ENCODE measurements around the gene LRFN4.
A peak's percentile ranks its signal among the peaks of the same experiment; 100 is the strongest.

Gene LRFN4

DNA sequence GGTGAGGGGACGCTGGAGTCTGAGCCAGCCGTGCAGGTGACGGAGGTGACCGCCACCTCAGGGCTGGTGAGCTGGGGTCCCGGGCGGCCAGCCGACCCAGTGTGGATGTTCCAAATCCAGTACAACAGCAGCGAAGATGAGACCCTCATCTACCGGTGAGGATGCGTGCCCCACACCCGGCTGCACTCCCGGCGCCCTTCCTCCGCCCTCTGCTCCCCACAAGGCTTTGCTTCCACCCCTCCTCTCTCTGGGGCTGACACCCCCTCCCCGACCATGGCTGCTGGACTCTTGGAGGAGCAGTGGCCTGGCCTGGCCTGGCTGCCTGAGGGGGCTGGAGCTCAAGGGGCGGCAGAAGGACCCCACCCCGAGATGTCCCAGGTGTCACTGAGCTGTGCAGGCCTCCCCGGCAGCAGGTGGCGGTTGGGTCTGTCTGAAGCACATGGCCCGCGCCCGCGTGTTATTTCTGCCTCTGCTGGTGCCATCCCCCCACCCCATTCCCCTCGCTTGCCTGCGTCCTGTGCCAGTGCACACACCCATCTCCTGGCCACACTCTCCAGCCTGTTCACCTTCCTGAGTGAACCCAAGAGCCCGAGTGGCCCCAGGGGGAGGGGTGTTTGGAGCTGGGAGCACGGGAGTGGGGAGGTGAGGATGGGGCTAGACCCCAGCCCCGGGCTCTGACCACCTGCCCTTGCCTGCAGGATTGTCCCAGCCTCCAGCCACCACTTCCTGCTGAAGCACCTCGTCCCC, 2.2 kb downstream of the LRFN4 start:
- FAIRE-seq, result no peak

DNA sequence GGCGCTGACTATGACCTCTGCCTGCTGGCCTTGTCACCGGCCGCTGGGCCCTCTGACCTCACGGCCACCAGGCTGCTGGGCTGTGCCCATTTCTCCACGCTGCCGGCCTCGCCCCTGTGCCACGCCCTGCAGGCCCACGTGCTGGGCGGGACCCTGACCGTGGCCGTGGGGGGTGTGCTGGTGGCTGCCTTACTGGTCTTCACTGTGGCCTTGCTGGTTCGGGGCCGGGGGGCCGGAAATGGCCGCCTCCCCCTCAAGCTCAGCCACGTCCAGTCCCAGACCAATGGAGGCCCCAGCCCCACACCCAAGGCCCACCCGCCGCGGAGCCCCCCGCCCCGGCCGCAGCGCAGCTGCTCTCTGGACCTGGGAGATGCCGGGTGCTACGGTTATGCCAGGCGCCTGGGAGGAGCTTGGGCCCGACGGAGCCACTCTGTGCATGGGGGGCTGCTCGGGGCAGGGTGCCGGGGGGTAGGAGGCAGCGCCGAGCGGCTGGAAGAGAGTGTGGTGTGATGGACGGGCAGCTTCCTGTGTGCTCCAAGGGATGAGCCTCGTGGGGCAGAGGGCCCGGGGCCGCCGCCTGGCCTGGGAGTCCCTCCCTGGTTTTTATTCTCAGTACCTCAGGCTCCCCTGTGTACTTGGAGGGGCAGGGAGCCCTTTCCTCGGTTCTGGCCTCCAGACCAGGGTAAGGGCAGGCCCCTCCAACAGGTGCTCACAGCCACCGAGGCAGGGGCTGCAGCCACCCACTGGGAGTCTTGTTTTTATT, 3.0 kb downstream of the LRFN4 start:
- FAIRE-seq, result no peak

DNA sequence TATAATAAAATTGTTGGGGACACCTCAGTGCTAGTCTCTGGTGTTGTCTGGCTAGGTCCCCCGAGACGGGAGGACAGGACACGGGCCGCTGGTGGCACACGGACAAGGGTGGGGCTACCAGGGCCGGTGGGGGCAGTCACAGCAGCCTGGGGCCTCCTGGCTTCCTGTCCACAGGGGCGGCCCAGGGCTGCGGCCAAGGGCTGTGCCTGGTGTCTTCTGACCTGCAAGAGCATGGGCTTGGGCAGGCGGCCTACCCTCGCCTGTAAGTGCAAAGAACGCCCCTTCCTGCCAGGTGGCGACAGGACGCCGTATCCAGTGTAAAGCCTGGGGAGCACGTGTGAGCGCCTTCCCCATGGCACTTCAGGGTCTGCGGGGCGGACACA, 3.6 kb downstream of the LRFN4 start:
- FAIRE-seq, result no peak

DNA sequence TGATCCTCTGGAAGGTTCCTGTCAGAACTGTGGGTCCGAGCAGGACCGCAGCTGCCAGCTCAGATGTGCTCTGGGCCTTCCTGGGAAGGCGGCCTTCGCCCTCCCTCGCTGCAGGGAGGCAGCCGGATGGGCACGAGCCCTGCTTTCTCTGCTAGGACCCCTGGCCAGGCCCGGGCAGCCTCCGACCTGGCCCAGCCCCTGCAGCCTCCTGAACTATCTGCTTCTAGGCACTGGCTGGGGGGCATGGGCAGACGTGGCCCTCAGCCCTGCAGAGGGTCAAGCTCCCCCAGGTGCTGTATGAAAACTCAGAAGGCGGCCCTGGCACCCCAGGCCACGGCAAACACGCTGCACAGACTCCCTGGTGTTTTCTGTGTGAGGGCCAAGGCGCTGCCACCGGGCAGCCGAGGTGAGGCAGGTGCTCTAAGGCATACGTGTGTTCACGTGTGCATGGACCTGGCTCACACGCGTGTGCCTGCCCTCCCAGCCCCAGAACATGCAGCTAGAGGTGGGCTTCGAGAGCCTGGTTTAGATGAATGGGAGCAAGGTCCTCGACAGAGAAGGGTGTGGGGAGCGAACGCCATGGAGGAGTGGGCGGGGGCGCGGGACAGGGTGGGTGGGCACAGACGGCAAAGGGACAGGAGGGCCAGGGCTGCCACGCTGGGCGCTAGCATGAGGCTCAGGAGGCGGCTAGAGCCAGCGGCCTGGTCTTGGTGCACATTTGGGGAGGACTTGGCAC, 4.3 kb downstream of the LRFN4 start:
- no peak for FAIRE-seq

DNA sequence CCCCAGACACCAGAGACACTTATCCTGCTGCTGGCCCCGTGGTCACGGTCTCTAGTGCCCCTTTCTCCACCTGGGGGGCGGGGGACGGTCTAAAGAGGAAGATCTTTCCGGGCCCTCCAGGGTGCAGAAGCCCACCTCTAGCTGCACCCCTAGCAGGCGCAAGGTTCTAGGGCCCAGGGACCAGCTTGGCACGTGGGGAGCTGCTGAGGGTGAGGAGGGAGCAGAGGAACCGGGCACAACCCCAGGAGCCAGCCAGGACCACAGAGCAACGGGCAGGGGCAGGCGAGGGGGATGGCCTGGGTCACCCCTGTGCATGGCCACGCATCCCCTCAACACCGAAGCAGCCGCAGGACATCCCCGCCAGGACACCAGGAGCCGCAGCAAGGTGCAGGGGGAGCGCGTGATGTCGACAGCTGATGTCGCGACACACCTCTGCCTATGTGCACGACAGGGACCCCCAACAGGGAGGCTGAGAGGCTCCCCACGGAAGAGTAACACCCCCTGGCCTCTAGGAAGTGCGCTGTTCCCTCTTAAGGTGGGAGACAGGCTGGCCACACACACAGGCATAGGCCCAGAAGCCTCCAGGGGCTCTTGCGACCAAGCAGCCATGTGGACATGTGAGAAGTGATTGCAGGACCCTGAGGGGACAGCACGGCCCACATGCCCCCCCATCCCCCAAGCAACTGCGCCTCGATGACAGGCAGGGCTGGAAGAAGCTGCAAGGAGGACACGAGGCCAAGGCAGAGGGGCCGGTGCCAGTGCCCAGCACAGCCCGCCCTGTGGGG, 5.1 kb downstream of the LRFN4 start:
- FAIRE-seq, result no peak

DNA sequence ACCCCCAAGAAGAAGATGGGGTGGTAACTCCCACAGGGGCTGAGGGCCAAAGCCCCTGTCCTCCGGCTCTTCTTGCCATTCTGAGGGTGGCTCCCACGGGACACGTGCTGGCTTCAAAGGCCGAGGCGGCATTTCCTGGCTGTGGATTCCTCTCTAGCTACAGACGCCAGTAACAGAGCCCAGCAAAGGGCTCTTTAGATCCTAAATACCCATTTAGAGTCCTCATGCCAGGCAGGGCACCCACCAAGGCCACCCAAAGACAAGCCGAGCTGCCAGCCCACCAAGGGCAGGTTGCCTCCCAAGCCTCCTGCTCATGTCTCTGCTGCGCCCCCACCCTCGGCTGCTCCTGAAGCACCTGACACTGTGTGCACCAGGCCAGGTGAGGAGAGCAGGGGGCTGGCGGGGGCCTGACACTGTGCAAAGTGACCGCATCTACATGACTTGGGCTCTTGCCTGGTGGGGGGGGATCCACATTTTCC, 5.7 kb downstream of the LRFN4 start:
- no peak for FAIRE-seq

DNA sequence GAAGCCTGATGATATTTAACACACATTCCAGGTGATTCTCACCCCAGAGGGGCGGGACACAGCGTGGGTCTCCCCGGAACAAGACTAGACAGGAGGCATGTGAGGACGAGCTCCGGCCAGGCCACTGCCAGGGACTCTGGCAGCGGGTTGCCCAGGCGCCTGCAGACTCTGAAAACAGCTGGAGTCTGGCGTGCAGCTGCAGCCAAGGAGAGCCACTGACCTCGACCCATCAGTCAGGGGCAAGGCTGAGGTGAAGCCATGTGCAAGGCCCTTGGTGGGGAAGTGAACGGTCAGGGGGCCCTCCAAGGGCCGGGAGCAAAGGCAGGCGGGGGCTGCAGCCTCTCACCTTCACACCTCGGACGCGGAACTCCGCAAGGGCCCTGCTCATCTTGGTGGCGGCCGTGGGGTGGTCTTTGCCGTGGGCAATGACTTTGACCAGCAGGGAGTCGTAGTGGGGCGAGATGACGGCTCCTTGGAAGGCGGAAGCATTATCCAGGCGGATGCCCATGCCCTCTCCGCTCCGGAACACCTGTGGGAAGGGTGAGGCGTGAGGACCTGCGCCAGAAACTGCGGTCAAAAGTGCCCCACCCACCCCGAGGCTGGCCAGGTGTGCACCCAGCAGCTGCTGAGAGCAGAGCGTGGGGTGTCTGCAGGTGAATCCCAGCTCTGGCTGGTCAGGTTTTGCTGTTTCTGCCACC, 6.7 kb downstream of the LRFN4 start:
- FAIRE-seq, result no peak

DNA sequence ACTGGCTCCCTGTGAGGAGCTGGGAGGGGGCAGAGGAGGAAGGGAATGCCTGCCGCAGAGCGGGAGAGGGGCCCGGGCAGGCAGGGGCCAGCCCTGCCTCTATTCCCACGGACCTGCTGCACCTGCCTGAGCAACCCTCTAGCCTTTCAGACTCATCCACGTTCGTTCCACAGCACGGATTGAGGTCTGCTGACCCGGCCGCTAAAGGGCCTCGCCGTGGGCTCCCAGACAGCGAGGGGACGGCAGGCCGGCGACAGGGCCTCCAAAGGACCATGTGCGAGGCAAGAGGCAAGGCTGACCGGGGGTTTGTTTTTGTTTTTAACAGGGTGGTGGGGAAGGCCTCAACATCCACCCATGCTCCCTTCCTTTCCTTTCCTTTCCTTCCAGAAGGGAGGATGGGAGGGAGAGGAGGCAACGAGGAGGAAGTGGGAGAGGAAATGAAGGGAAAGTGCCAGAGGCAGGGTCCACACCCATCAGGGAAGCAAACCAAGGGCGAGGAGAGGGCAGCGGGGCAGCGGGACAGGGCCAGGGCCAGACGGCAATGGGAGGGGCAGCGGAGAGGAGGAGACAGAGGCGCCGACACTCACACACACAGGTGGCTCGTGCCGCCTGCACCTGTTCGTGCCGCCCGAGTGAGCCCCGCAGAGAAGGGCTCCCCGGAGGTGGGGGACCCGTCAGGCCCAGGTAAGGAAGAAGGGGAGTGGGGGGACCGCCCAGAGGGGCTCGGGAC, 7.5 kb downstream of the LRFN4 start:
- FAIRE-seq, result no peak

DNA sequence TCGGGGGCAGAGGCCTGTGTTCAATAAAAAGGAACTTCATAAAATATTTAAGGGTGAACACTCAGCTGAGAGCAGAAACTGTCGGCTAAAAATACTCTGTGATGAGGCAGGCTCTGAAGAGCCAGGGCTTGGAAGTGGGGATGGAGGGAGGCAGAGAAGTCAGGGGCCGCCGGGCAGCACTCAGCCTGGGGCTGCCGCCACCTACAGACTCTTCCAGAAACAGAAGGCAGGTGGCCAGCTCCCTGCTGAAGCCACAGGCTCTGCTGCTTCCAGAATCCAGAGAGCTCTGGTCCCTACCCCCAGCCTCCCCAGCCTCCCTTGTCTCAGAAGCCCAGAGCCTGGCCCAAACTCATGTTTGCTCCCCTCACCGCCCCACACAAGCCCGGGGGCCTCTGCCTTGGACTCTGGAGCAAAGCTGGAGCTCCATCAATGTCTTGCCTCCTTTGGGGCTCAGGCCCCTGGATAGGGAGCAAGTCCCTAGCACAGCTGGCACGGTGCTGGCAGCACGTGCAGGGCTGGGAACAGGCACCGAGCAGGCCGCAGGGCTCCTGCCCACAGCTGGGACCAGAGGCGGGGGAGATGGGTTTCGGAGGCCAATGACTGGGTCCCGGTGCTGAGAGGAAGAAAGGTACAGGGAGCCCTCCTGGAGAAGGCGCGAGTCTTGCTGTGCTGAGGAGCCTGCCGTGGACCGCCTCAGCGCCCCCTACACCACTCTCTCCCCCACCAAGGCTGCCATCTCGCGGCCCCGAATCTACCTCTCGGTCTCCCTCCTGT, 8.2 kb downstream of the LRFN4 start:
- FAIRE-seq, result peak; percentile 31

DNA sequence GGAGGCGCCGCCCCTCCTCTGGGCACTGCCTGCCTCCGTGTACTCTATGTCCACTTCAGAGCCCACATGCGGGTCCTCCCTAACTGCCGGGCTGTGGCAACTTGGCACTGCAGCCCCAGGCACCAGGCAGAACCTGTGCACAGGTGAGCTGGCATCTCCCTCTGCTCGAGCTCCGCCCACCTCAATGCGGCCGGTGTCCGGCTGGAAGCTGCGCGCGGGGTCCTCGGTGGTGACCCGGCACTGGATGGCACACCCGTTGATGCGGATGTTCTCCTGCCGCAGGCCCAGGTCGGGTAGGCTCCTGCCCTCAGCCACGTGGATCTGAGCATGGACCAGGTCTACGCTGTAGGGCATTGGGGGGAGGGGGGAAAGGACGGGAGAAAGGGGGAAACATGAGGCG, 9.1 kb downstream of the LRFN4 start:
- no peak for FAIRE-seq

DNA sequence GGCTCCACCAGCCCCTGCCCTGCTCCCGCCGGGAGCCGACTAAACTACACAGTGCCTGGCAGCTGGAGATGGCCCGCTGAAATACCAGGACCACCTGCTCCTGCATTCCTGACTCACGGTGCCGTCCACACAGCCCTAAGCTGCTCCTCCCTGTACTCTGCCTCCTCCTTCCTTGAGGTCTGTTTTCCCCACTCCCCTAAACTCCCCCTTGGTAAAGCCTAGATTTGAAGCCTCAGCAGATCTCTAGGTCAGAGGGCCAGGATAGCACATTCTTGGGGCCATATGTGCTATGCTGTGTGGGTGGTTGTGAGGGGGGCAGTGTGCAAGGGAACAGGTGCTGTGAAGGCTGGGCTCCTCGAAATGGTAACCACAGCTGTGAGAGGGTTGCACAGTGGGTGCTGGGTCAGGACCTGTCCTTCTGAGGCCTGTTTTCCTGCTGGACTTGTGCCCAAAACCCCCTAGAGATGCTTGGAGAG, 9.7 kb downstream of the LRFN4 start:
- FAIRE-seq, result no peak

DNA sequence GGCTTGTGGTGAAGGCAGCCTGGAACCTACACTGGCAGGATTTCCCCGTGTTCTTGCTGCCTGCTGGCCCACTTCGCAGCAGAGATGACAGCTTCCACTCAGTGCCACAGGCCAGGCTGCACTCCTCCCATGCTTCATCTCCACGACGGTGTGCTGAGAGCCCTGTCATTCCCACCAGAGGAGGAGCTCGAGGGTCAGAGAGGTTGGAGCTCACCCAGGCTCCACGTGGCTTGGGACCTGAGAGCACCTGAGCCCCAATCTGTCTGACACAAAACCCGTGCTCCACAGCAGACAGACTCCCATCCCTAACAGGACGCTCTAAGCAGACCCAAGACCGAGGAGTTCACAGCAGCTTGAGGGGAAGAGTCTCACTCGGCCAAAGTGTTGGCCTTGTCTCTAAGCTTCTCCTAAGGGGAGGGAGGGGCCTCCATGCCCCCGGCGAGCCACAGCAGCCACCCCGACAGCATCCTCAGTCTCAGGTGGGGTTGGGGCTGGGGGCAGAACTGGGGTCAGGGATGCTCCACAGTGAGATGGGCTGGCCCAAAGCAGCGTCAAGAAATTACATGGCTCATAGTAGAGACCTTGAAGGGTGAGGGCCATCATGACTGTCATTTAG, 10.7 kb downstream of the LRFN4 start:
- no peak for FAIRE-seq

DNA sequence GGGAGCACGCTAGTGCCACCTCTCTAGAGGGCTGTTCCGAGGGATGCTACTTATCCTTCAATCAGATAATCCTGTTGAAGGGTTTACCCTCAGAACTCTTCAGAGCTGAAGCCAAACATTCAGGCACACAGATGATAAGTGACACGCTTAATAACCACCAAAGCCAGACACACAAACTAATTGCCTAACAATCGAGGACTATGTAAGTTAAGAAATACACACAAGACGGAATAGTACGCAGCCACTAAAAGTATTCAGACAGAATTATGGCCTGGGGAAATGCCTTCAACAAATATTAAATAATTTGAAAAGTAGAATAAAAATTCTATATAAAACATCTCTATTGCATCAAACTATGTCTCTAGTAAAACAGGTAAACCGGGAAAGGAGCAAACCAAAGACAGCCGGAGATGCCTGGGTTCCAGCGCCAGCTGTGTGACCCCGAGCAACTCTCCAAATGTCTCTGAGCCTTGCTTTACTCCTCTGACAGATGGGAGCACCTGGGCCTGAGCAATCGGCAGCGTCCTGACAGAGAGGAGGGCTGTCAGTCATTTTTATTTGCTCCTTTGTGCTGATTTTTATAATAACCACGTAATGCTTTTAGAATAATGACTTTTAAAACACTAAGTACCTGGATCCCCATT, 11.3 kb downstream of the LRFN4 start:
- FAIRE-seq, result no peak

DNA sequence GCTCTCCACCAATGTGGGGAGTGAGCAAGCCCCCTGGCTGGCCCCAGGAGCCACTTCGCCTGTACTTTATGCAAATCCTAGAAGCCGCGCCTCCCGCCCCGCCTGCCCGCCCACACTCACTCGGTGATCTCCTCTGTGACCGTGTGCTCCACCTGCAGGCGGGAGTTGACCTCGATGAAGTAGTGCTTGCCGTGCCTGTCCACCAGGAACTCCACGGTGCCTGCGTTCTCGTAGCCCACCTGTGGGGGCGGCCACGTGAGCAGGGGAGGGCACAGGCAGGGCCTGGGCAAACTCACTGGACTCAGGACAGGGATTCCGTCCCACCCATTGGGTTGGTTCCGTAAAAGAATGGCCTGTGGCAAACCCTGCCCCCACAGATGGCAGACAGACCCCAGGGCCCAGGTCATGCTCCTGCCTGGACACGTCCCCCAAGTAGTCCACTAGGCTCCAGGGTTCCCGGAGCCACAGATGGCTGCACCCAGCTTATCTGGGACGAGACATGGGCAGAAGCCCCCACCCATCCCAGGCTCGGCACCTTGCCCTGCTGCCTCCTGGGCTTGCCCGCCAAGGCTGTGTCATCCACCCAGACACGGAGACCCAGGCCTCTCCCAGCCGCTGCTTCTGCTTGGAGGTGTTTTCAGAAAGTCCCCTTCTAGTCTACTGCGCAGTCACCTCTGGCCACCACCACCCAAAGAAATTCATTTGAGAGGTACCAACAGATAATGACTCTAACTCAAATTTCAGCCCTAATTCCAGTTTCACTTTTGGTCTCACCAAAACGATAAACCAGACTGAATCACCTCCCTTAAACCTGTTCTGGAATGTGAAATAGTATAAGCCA, 12.1 kb downstream of the LRFN4 start:
- no peak for FAIRE-seq

DNA sequence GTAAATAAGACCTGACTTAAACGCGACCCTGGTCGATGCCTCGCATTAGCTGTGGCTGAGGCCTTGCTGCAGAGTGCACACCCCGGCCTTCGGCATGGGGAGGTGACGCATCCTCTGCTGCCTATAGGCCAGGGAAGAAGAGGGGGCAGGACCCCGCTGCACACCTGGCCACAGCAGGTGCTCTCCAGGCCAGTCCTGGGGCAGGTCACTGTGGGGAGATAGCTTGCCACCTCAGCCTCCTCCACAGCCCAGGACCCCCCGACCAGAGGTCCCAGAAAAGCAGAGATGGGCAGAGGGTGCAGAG, 12.7 kb downstream of the LRFN4 start:
- FAIRE-seq, result no peak

DNA sequence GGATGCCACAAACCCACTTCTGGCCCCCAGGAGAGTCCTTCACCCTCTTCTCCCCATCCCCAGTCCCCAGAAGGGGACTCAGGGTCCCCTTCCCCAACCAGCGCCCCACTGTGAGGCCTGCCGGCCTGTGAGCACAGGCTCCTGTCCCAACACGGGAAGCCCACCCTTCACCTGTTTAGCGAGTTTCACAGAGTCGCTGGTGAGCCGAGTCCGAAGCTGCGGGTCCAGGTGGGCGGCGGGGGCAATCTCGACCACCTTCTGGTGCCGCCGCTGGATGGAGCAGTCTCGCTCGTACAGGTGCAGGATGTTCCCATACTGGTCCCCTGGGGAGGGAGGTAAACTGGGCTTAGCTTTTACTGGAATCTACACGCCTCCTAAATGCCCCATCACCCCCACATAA, 13.3 kb downstream of the LRFN4 start:
- FAIRE-seq, result no peak

DNA sequence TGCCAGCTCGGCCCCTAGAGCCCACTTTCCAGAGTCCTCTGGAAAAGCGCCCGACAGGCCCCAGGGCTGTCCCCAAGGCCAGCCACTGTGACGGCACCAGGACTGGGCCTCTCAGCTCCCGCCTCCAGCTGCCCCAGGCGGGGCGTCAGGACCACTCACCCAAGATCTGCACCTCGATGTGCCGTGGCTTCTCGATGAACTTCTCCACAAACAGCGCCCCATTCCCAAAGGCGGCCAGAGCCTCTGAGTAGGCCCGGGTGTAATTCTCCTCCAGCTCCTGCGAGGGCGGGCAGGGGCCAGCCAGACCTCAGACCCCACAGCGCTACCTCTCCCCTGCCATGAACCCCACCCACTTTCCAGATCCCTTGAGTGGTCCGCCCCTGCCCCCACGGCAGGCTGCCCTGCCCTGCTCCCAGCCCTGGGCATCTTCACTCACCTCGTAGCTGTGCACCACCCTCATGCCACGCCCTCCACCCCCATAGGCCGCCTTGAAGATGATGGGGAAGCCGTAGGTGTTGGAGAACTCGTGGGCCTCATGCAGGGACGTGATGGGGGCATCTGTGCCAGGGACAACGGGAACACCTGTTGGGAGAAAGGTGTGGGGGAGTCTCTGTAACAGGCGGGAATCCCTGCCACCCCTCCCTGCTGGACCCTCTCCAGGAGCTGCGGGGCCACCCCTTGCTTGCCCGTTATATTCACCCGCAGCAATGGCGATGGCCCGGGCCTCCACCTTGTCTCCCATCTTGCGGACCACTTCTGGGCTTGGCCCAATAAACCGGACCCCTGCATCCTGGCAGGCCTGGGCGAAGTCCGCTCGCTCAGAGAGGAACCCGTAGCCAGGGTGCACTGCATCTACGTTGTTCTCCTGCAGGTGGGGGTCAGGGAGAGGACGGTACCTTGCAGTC, 14.0 kb downstream of the LRFN4 start:
- FAIRE-seq, result no peak

DNA sequence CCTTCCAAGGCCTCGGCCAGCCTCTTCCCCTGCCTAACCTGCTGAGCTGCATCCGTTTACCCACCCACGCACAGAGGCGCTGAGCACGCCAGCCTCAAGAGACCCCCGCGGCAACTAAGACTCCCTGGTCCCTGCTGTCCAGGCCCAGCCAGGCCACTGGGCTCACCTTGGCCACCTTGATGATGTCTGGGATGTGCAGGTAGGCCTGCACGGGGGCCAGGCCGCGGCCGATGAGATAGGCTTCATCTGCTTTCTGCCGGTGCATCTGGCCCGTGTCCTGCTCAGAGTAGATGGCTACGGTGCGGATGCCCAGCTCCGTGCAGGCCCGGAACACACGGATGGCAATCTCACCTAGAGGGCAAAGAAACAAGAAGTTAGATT, 14.6 kb downstream of the LRFN4 start:
- no peak for FAIRE-seq
